ENCODE measurements around the gene ERAL1.
"Not testable (repeated sequence)": the region's sequence is repeated elsewhere in the genome, so short reads cannot be mapped to it uniquely, and the experiment has no call there.

ERAL1 gene

DNA sequence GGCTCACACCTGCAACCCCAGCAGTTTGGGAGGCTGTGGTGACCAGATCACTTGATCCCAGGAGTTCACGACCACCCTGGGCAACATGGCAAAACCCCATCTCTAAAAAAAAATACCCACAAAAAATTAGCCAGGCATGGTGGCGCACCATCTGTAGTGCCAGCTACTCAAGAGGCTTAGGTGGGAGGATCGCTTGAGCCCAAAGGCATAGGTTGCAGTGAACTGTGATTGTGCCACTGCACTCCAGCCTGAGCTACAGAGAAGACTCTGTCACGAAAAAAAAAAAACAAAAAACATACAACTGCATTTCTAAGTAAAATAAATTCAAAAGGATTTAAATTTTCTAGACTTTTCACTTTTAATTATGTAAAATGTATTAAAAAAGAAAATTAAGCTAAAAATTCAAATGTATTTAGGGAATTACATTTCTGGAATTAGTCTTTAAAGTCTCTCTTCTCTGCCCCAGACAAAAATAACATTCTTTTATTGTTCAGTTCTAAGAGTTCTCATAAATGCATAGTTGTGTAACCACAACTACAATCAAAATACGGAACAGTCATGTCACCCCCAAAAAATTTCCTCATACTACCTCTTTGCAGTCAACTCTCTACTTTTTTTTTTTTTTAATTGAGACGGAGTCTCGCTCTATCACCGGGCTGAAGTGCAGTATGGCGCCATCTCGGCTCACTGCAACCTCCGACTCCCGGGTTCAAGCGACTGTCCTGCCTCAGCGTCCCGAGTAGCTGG, 26.3 kb upstream of the ERAL1 start:
- H3K4me1 Mint-ChIP-seq, result no peaks in the 10 kb centered on the region
- TF ChIP-seq, protein P1, sequence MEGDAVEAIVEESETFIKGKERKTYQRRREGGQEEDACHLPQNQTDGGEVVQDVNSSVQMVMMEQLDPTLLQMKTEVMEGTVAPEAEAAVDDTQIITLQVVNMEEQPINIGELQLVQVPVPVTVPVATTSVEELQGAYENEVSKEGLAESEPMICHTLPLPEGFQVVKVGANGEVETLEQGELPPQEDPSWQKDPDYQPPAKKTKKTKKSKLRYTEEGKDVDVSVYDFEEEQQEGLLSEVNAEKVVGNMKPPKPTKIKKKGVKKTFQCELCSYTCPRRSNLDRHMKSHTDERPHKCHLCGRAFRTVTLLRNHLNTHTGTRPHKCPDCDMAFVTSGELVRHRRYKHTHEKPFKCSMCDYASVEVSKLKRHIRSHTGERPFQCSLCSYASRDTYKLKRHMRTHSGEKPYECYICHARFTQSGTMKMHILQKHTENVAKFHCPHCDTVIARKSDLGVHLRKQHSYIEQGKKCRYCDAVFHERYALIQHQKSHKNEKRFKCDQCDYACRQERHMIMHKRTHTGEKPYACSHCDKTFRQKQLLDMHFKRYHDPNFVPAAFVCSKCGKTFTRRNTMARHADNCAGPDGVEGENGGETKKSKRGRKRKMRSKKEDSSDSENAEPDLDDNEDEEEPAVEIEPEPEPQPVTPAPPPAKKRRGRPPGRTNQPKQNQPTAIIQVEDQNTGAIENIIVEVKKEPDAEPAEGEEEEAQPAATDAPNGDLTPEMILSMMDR (IDR thresholded peaks at IDR 0.05; ENCODE audit: unreplicated experiment in 3 of 3), result no peak
- peaks cover 21% of the 10 kb centered on the region for H3K36me3 Mint-ChIP-seq (ENCODE audit: low read depth)
- H3K27me3 Mint-ChIP-seq (ENCODE audit: low read depth), result no peaks in the 10 kb centered on the region
- no peak overlapping the region for H3K27ac Mint-ChIP-seq
- H3K9me3 Mint-ChIP-seq, result no peaks in the 10 kb centered on the region
- no peak overlapping the region for H3K4me3 Mint-ChIP-seq

GRCh38 chr17:28834420-28834819, 20.4 kb upstream of the ERAL1 start:
- TF ChIP-seq, protein P1 (IDR thresholded peaks at IDR 0.05; ENCODE audit: unreplicated experiment in 3 of 3), result no peak
- no peak overlapping the region for H3K27ac Mint-ChIP-seq
- H3K36me3 Mint-ChIP-seq (ENCODE audit: low read depth), result peaks cover 19% of the 10 kb centered on the region
- no peak overlapping the region for H3K4me3 Mint-ChIP-seq
- no peaks in the 10 kb centered on the region for H3K4me1 Mint-ChIP-seq
- H3K9me3 Mint-ChIP-seq, result no peaks in the 10 kb centered on the region
- H3K27me3 Mint-ChIP-seq (ENCODE audit: low read depth), result no peaks in the 10 kb centered on the region

- H3K36me3 Mint-ChIP-seq (ENCODE audit: low read depth); H3K4me3 Mint-ChIP-seq; H3K4me1 Mint-ChIP-seq; H3K9me3 Mint-ChIP-seq; H3K27ac Mint-ChIP-seq; H3K27me3 Mint-ChIP-seq (ENCODE audit: low read depth): not testable (repeated sequence)
These were observed 18.3 kb upstream of the ERAL1 start for GRCh38 chr17:28836541-28836940.

GRCh38 chr17:28839221-28839620, 15.6 kb upstream of the ERAL1 start:
- H3K36me3 Mint-ChIP-seq (ENCODE audit: low read depth), result peaks cover 2% of the 10 kb centered on the region
- TF ChIP-seq, protein P1 (IDR thresholded peaks at IDR 0.05; ENCODE audit: unreplicated experiment in 3 of 3), result no peak
- peaks cover 3% of the 10 kb centered on the region for H3K27me3 Mint-ChIP-seq (ENCODE audit: low read depth)
- peak overlapping the region in 1 of 3 experiments; percentile 18 for H3K4me3 Mint-ChIP-seq
- H3K4me1 Mint-ChIP-seq, result peaks cover 9% of the 10 kb centered on the region
- no peaks in the 10 kb centered on the region for H3K9me3 Mint-ChIP-seq
- peak overlapping the region in 2 of 3 experiments; percentile 48 to 61 for H3K27ac Mint-ChIP-seq

GRCh38 chr17:28841901-28842281, 12.9 kb upstream of the ERAL1 start:
- Mint-ChIP-seq H3K4me3 (peak overlapping the region; percentile 89 to 100 (median 94)), H3K27ac (peak overlapping the region; percentile 80 to 99 (median 95)), H3K27me3 (ENCODE audit: low read depth) (peaks cover 3% of the 10 kb centered on the region), H3K36me3 (ENCODE audit: low read depth) (no peaks in the 10 kb centered on the region), H3K9me3 (no peaks in the 10 kb centered on the region), H3K4me1 (peaks cover 9% of the 10 kb centered on the region)
- TF ChIP-seq, protein P1 (IDR thresholded peaks at IDR 0.05; ENCODE audit: unreplicated experiment in 3 of 3), result no peak

- H3K4me1 Mint-ChIP-seq, result peaks cover 9% of the 10 kb centered on the region
- H3K27me3 Mint-ChIP-seq (ENCODE audit: low read depth), result peaks cover 3% of the 10 kb centered on the region
- no peaks in the 10 kb centered on the region for H3K36me3 Mint-ChIP-seq (ENCODE audit: low read depth)
- TF ChIP-seq, protein P1 (IDR thresholded peaks at IDR 0.05; ENCODE audit: unreplicated experiment in 3 of 3), result no peak
- H3K9me3 Mint-ChIP-seq, result no peaks in the 10 kb centered on the region
- peak within 1 kb of the TSS; percentile 89 to 100 (median 94) for H3K4me3 Mint-ChIP-seq
- H3K27ac Mint-ChIP-seq, result peak within 1 kb of the TSS; percentile 80 to 99 (median 95)
These were observed 12.4 kb upstream of the ERAL1 start, which contains the start of gene FAM222B for GRCh38 chr17:28842282-28843012. TSS of gene FAM222B (minus strand) at chr17:28842790. CDS start at chr17:28766667, 76,123 bp downstream.

All from nephron (organoid).